Body of pancreas (tissue), 4 donors: Measurements from ENCODE around the gene ARID1A. TPM values are rescaled to one million over a fixed set of nuclear protein-coding genes. Genes with fewer than 3 reads are reported as not detected.
A peak's percentile ranks its signal among the peaks of the same experiment; 100 is the strongest.

Experiments used
- ATAC-seq: fragments of 150-250 bp; one replicate; pipeline ENCODE4 v1.9.1; 2016
- DNase-seq, 4 donors: peaks; one replicate each; pipeline ENCODE4 v3.0.0-alpha.2; 2019
- H3K27ac ChIP-seq, 4 donors: fragments of 200-600 bp; sonication (generic); 1 replicate in 3 of 4; 2 replicates in 1 of 4; pipeline versions ENCODE4 v1.5.1 to v1.6.1; 2016 to 2019; ENCODE audit warnings: mild to moderate bottlenecking in 1 of 4, mixed read lengths in 1 of 4, moderate library complexity in 1 of 4
- H3K27me3 ChIP-seq, 2 donors: fragments of 200-600 bp; sonication (generic); one replicate each; pipeline ENCODE4 v1.6.0; 2016; ENCODE audit warnings: mild to moderate bottlenecking in 1 of 2
- H3K36me3 ChIP-seq, 2 donors: fragments of 200-600 bp; sonication (generic); replicated peaks in 1 of 2; 2 replicates each; pipeline ENCODE4 v1.5.1; 2016; ENCODE audit warnings: low read depth in 2 of 2; ENCODE audit not compliant: insufficient read depth in 1 of 2
- H3K4me1 ChIP-seq: fragments of 200-600 bp; sonication (generic); one replicate; pipeline ENCODE4 v1.6.0; 2016
- H3K4me3 ChIP-seq, 2 donors: fragments of 200-600 bp; sonication (generic); 1 replicate in 1 of 2; 2 replicates in 1 of 2; pipeline ENCODE4 v1.5.1; 2016 to 2019
- H3K9me3 ChIP-seq, 3 donors: fragments of 200-600 bp; sonication (generic); 1 replicate in 2 of 3; 2 replicates in 1 of 3; pipeline ENCODE4 v1.5.1; 2016
- CTCF ChIP-seq, 7 experiments: fragments of 450-650 bp in 4 of 7; fragments of 200-600 bp in 3 of 7; sonication (generic) in 3 of 7; IDR thresholded peaks; one replicate each; pipeline ENCODE4 v1.5.1; 2016 to 2019; ENCODE audit warnings: antibody characterized with exemption in 7 of 7
- POLR2A ChIP-seq, 3 donors: fragments of 450-650 bp; IDR thresholded peaks; one replicate each; pipeline ENCODE4 v1.6.1; 2016; ENCODE audit warnings: antibody characterized with exemption in 3 of 3, mild to moderate bottlenecking in 2 of 3
- WGBS, 2 donors: methylation state at CpG; one replicate each; pipeline ENCODE4 v1.1.5; 2017; 5-methylcytosine and 5-hydroxymethylcytosine counted together
- intact Hi-C: fragments of 100-400 bp; cut with DNase I; formaldehyde crosslinking; loops from one replicate; pipeline ENCODE4 v1.15.1; 2023
- total RNA-seq, 2 donors: library from RNA; depleted of rRNA; stranded (reverse); fragments of >200 nt; gene quantifications; one replicate each; pipeline ENCODE4 v1.1.0, GENCODE V29; 2016

Gene ARID1A
- total RNA-seq, 2 donors from 2014 or later, result 23.7 to 25.9 TPM

GRCh38 chr1:26789612-26789865, 93.7 kb downstream of the ARID1A start:
- 54 to 57% methylated on average over 3 of the region's 3 CpGs for WGBS, 2 donors
- Histone ChIP-seq H3K4me3 (no peak overlapping the region), H3K4me1 (peaks cover 21% of the 10 kb centered on the region)

GRCh38 chr1:26789931-26790330, 94.1 kb downstream of the ARID1A start:
- Histone ChIP-seq H3K27me3 (no peaks in the 10 kb centered on the region), H3K4me1 (peaks cover 18% of the 10 kb centered on the region), H3K36me3 (peaks cover 0 to 1% of the 10 kb centered on the region in 2 donors), H3K27ac (no peak overlapping the region), H3K9me3 (no peaks in the 10 kb centered on the region), H3K4me3 (no peak overlapping the region)
- DNase-seq (no peak), ATAC-seq (no peak)
- WGBS, 2 donors, result 52 to 57% methylated on average over 4 of the region's 4 CpGs
- intact Hi-C loops, result loop anchor here (5.0 to 10.0 kb wide), 2 partner anchors 115 to 183 kb away; no protein-coding TSS in a partner anchor
- no peak for TF ChIP-seq POLR2A (IDR thresholded peaks at IDR 0.05)
- TF ChIP-seq CTCF (IDR thresholded peaks at IDR 0.05), result no peak

More at GRCh38 chr1:26789612-26789865, 93.7 kb downstream of the ARID1A start:
- TF ChIP-seq POLR2A (IDR thresholded peaks at IDR 0.05), result no peak
- no peak for TF ChIP-seq CTCF (IDR thresholded peaks at IDR 0.05)
- Histone ChIP-seq H3K27me3 (no peaks in the 10 kb centered on the region), H3K27ac (peak overlapping the region in 1 of 4 donors; percentile 96), H3K36me3 (no peaks in the 10 kb centered on the region), H3K9me3 (no peaks in the 10 kb centered on the region)
- DNase-seq (no peak), ATAC-seq (no peak)
- intact Hi-C loops, result no loop called here

GRCh38 chr1:26790551-26790953, 94.7 kb downstream of the ARID1A start:
- no peaks in the 10 kb centered on the region for H3K27me3 ChIP-seq
- DNase-seq (no peak), ATAC-seq (no peak)
- H3K9me3 ChIP-seq, result no peaks in the 10 kb centered on the region
- intact Hi-C loops, result loop anchor here (5.0 to 10.0 kb wide), 2 partner anchors 116 to 183 kb away; no protein-coding TSS in a partner anchor
- H3K4me1 ChIP-seq, result peaks cover 18% of the 10 kb centered on the region
- no peak for TF ChIP-seq POLR2A (IDR thresholded peaks at IDR 0.05)
- peaks cover 0 to 1% of the 10 kb centered on the region in 2 donors for H3K36me3 ChIP-seq
- 70 to 77% methylated on average over 3 to 5 of the region's 5 CpGs for WGBS, 2 donors
- no peak overlapping the region for H3K27ac ChIP-seq
- H3K4me3 ChIP-seq, result no peak overlapping the region

- intact Hi-C loops, result loop anchor here (5.0 to 10.0 kb wide), 2 partner anchors 116 to 184 kb away; no protein-coding TSS in a partner anchor
- ATAC-seq (no peak), DNase-seq (no peak)
- Histone ChIP-seq H3K36me3 (peaks cover 0 to 1% of the 10 kb centered on the region in 2 donors), H3K27ac (no peak overlapping the region), H3K4me1 (peaks cover 12% of the 10 kb centered on the region), H3K4me3 (no peak overlapping the region), H3K9me3 (no peaks in the 10 kb centered on the region), H3K27me3 (no peaks in the 10 kb centered on the region)
- TF ChIP-seq POLR2A (IDR thresholded peaks at IDR 0.05), result no peak
- no peak for TF ChIP-seq CTCF (IDR thresholded peaks at IDR 0.05)
- WGBS, 2 donors, result 58 to 66% methylated on average over 6 of the region's 6 CpGs
Observed at GRCh38 chr1:26791148-26791547, 95.3 kb downstream of the ARID1A start.

GRCh38 chr1:26791626-26792025, 95.8 kb downstream of the ARID1A start:
- ATAC-seq (no peak), DNase-seq (no peak)
- Histone ChIP-seq H3K27ac (no peak overlapping the region), H3K9me3 (no peaks in the 10 kb centered on the region), H3K4me3 (no peak overlapping the region), H3K36me3 (peaks cover 0 to 1% of the 10 kb centered on the region in 2 donors), H3K27me3 (no peaks in the 10 kb centered on the region), H3K4me1 (peaks cover 8% of the 10 kb centered on the region)
- TF ChIP-seq CTCF (IDR thresholded peaks at IDR 0.05), result no peak
- no peak for TF ChIP-seq POLR2A (IDR thresholded peaks at IDR 0.05)
- intact Hi-C loops, result loop anchor here (5.0 to 10.0 kb wide), 2 partner anchors 117 to 184 kb away; no protein-coding TSS in a partner anchor
- 23 to 26% methylated on average over 3 of the region's 3 CpGs for WGBS, 2 donors
